Measurements from ENCODE around the gene RNU1-4. TPM values are rescaled to one million over a fixed set of nuclear protein-coding genes. Genes with fewer than 3 reads are reported as not detected.
A peak's percentile ranks its signal among the peaks of the same experiment; 100 is the strongest.
"Not testable (repeated sequence)": the region's sequence is repeated elsewhere in the genome, so short reads cannot be mapped to it uniquely, and the experiment has no call there.

RNU1-4 gene
- total and polyA plus RNA-seq, 2 of the 13 experiments (the other 11 are each of a cell fraction or from before 2014, with no cell fraction given) = under 0.01 to 11,018 TPM

GRCh38 chr1:16696507-16697150, 43.7 kb upstream of the RNU1-4 start:
- intact Hi-C loops (cut with micrococcal nuclease; ENCODE audit: unreplicated experiment); H3K36me3 ChIP-seq (replicated peaks in 1 of 2; ENCODE audit: control insufficient read depth in 1 of 2, insufficient read depth in 2 of 2, low read length in 2 of 2); H2AFZ ChIP-seq (ENCODE audit: low read length); in situ Hi-C loops (cut with HindIII; ENCODE audit: extremely low pct_ligation_motif_present, low pct_unique_long_range_greater_than_20kb); H3K9ac ChIP-seq (ENCODE audit: insufficient read depth, low read depth, low read length); BruUV-seq (replicated peaks); H3K27me3 ChIP-seq (ENCODE audit: control insufficient read depth in 1 of 2, insufficient read depth in 2 of 2, low read length in 2 of 2); H3K79me2 ChIP-seq (ENCODE audit: insufficient read depth, low read length); CTCF ChIA-PET (ENCODE audit: low intra/inter-chr PET ratio, low total read pairs); H4K20me1 ChIP-seq (ENCODE audit: insufficient read depth, low read length); H3K4me1 ChIP-seq (ENCODE audit: insufficient read depth, low read length); H3K9me3 ChIP-seq (ENCODE audit: low read length); FAIRE-seq: not testable (repeated sequence)
- peak; percentile 69 for TF ChIP-seq HNRNPLL (IDR thresholded peaks at IDR 0.05; ENCODE audit: low read depth, low read length, poor library complexity, severe bottlenecking)
- 0 out of 2 replicates have a peak, but pooled peaks have one; percentile 22 for TF ChIP-seq KDM2A (CRISPR knock-in tag; IDR thresholded peaks at IDR 0.05; ENCODE audit: borderline replicate concordance, low read depth)
- peak; percentile 50; the same call in 1 of the 2 replicates for TF ChIP-seq GABPB1 (CRISPR knock-in tag; IDR thresholded peaks at IDR 0.05)
- peak; percentile 40; the same call in 1 of the 2 replicates for TF ChIP-seq SAP130 (CRISPR knock-in tag; IDR thresholded peaks at IDR 0.05; ENCODE audit: low read depth)
- peak; percentile 42; the same call in 1 of the 2 replicates for TF ChIP-seq ZNF687 (CRISPR knock-in tag; IDR thresholded peaks at IDR 0.05)
- TF ChIP-seq NFYB (CRISPR knock-in tag; IDR thresholded peaks at IDR 0.05) = peak; percentile 56
- TF ChIP-seq NFYC (CRISPR knock-in tag; IDR thresholded peaks at IDR 0.05) = peak; percentile 42; the same call in 1 of the 2 replicates
- peak; percentile 35; the same call in 1 of the 2 replicates for TF ChIP-seq HOXA3 (CRISPR knock-in tag; IDR thresholded peaks at IDR 0.05)
- TF ChIP-seq ETV5 (CRISPR knock-in tag; IDR thresholded peaks at IDR 0.05; ENCODE audit: borderline replicate concordance) = 0 out of 2 replicates have a peak, but pooled peaks have one; percentile 22
- H3K4me3 ChIP-seq (replicated peaks in 1 of 3; ENCODE audit: insufficient read depth in 1 of 3, low read depth in 2 of 3, low read length in 3 of 3) = peak overlapping the region; percentile 16 to 57 (median 47); a peak in 5 of 6 replicates
- DNase-seq (ENCODE audit: low spot score) = peak; percentile 39
- peak; percentile 84 for ATAC-seq
- peak overlapping the region; percentile 63 for H3K4me2 ChIP-seq (ENCODE audit: low read depth, low read length)
- no CpG with 5 or more reads among the region's 33 CpGs for WGBS (ENCODE audit: low lambda C conversion rate)
- H3K27ac ChIP-seq (ENCODE audit: extremely low read length, insufficient read depth, low read length) = peak overlapping the region; percentile 30
- POLR2A ChIA-PET = interaction anchor here (1.2 to 3.2 kb wide), 6 partner anchors 11 to 209 kb away, joined by 3 to 16 read pairs (median 6); partner anchors contain the start of gene RNU1-1
